Medulla oblongata (tissue), 1 donor: ENCODE data around the gene RUNDC1.
"Not testable (repeated sequence)": the region's sequence is repeated elsewhere in the genome, so short reads cannot be mapped to it uniquely, and the experiment has no call there.

Experiments used
- DNase-seq: peaks from one replicate; pipeline ENCODE4 v3.0.0-alpha.2; 2015; ENCODE audit errors: extremely low spot score

RUNDC1 gene

DNA sequence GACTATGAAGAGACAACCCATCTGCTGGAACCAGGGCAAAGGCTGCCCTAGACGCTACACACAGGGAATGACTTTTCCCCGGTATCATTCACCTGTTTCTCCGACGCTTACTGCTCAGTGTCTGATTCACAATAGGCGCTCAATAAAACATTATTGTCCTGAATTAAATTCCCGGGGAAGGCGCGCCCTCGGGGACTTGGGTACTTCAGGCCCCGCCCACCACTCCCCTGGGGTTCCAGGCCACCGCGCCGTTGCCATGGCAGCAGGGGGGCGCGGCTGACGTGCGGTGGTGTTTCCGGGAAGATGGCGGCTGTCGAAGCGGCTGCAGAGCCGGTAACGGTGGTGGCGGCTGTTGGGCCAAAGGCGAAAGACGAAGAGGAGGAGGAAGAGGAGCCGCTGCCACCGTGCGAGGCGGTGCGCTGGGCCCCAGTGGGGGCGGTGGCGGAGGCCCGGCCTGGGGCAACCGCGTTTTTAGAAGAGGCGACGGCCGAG is at the start of gene RUNDC1:
TSS of gene RUNDC1 (plus strand) at position 292 of the 492 bp plus-strand sequence. CDS start at position 304, 12 bp downstream.
- peak; percentile 88 for DNase-seq

DNA sequence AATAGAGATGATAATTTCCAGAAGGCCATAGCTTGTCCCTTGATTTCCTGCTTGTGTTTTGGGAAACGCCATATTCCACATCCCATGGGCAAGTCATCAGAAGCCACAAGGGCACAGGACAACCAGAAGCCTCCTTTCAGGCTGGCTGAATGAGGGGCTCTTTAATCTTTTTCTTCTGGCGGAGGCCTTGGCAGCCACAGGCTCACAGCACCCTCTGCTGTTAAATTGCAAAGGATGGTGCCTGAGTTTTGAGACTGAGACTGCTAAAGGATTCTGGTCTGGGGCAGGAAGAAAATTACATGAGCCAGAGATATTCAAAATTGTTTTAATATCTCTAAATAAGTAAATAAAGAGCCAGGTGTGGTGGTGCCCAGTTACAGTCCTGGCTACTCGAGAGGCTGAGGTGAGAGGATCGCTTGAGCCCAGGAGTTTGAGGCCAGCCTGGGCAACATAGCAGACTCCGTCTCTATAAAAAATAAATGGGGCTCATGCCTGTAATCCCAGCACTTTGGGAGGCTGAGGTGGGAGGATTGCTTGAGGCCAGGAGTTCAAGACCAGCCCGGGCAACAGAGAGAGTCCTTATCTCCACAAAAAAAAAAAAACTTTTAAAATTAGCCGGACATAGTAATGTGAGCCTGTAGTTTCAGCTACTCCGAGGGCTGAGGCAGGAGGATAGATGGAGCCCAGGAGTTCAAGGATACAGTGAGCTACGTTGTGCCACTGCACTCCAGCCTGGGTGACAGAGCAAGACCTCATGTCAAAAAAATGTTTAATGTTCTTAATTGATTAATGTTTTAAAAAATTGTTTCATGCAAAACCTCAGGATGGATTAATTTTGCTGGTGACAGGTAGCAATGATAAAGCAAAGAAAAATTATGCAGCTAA is 42.4 kb upstream of the RUNDC1 start:
- peak; percentile 66 for DNase-seq

DNA sequence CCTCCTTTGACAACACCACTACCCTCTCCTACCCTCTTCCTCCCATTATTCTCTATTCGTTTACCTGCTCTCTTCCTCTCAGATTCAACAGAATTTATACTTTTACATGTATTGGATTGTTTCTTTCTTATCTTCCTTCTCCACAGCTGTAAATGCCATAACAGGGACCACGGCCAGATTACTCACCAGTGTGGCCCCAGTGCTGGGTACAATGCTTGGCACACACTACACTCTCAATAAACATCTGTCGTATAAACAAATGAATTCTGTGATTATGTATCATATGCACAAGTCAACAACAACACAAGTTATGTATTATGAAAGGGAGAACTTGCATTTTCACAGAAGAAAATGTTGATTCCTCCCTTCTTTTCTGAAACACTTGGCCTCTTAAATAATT is 36.2 kb upstream of the RUNDC1 start:
- DNase-seq = no peak

DNA sequence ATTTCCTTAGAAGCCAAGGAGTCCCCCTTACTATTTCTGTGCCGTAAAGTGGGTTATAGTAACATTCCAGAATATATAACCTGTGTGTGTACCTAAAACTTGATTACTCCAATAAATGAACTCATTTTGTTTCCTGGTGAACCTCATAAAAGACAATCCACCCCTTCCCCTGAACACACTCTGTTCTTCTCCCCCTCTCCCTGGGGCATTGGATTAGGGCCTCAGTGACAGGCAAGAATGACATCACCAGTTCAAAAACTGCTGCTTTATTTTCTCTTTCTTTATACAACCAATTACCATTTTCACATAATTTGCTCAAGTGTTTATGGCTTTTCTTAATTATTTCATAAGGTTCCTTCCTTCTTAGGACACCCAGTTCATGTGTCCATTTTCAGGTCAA is 33.6 kb upstream of the RUNDC1 start:
- no peak for DNase-seq

DNA sequence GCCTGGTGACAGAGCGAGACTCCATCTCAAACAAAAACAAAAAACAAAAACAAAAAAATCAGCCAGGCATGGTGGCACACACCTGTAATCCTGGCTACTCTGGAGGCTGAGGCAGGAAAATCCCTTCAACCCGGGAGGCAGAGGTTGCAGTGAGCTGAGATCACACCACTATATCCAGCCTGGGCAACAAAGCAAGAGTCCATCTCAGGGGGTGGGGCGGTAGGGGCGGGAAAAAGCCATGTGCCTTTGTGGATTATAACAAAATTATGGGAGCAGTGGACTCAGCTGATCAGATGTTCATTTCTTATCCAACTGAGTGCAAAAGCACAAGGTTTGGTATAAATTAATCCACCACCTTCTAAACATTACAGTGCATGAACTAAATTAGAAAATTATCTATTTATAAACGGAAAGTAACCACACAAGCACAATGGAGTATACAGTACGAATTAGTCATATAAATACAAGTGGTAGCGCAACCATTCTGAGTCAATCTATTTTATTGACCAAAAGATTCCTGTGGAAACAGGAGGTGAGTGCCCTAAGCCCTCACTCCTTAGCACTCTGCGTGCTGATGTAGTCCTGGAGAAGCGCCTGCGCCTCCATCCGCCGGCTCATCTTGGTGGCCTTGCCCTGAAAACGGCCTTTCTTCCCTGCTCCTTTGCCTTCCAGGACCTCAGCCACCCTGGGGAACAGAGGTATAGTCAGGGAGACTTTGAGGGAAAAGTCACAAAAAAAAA is 30.2 kb upstream of the RUNDC1 start:
- DNase-seq = no peak

DNA sequence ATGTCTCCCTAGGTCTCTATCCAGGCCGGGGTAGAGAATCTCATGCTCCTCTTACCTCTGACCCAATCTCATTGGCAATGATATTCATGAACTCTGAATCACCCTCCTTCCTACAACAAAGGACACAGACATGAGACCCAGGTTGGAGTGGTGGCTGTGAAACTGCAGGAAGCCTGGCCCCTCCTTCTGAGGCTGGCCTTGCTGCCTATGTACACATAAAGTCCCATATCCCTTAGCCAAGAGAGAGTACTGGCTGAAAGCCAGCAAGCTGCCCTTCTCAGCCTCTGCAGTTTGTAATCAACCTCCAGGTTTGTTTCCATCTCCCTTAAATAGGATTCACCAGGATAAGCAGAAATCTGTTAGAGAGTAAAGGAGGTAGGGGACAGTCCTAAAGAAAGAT is 26.7 kb upstream of the RUNDC1 start:
- no peak for DNase-seq

DNA sequence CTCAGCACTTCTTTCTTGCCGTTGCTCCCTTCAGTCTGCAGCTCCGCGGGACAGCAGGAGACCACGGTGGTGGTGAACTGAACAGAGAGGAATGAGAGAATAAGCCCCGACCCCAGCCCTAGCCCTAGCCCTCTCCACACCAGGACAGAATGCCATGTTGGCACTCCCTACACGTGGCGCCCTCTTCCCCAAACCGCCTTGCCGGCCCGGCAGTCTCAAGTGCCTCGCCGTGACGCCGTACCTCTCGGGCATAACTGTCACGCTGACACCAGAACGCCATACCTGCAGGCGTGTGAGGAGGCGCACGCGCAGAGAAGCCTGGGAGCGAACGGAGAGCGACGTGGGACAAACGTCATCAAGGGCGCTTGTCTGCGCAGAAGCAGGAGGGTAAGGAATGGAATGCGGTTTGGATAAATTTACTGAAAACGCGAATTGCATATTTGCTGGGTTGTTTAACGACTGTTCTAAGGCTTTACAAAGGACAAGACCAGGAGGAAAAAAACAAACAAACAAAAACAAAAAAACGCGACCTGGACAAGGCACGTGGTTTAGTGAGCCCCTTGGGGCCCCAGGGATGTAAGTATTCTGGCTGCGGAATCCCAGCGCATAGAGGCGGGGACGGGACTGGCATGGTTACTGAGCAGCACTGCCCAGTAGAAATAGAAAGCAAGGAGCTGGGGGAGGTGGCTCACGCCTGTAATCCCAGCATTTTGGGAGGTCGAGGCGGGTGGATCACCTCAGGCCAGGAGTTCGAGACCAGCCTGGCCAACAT is 16.0 kb upstream of the RUNDC1 start, which contains the start of gene AARSD1:
TSS of gene AARSD1 (minus strand) at position 294 of the 772 bp plus-strand sequence. CDS start at position 280, 14 bp downstream.
- DNase-seq = peak; percentile 93

DNA sequence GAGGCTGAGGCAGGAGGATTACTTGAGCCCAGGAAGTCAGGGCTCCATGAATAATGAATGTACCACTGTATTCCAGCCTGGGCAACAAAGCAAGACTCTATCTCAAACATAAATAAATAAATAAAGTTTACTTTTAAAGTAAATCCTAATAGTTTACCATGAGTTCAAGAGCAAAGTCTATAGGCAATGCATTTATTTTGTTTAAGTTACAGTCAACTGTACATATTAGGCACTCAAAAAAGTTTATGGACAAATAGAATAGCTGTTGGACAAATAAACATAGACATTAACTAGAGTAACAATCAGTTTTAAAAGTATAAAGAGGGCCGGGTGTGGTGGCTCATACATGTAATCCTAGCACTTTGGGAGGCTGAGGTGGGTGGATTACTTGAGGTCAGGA is 12.4 kb upstream of the RUNDC1 start:
- DNase-seq = no peak

DNA sequence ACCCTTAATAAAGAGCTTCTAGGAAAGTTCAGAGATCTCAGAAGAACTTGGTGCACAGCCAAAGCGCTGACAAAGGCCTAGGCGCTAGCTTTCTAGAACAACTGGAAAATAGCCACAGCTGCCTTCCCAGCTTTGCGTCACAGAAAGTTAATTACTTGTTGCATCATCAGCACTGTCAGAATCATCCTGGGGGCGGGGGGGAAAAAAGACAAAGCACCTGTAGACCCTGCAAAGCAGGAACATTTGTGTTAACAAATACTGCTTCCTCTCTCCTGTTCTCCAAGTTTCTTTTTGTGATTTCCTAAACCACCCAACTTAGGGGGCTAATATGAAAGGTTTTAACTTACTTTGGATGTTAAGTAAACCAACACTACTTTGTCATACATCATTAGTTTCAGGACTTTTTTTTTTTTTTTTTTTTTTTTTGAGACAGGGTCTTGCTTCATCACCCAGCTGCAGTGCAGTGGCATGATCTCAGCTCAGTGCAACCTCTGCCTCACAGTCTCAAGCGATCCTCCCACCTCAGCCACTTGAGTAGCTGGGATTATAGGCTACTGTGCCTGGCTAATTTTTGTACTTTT is 11.3 kb upstream of the RUNDC1 start:
- no peak for DNase-seq

DNA sequence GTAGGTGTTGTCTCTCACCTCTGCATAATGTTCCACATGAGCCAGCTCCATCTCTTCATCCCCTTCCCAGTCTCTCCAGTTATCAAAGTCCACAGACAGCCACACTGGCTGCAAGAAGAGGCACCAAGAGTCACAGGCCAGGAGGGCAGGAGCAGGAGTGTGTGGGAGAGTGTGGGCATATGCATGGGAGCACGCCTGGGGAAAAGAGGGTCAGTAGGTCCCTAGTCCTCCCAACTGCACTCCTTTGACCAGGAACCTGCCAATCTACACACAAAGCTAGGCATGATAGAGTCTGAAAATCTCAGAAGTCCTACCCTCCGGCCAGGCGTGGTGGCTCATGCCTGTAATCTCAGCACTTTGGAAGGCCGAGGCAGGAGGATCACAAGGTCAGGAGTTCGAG is 8.8 kb upstream of the RUNDC1 start:
- DNase-seq = no peak

DNA sequence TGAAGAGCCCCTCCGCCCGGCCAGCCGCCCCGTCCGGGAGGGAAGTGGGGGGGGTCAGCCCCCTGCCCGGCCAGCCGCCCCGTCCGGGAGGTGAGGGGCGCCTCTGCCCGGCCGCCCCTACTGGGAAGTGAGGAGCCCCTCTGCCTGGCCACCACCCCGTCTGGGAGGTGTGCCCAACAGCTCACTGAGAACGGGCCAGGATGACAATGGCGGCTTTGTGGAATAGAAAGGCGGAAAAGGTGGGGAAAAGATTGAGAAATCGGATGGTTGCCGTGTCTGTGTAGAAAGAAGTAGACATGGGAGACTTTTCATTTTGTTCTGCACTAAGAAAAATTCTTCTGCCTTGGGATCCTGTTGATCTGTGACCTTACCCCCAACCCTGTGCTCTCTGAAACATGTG is 7.0 kb upstream of the RUNDC1 start:
- DNase-seq = not testable (repeated sequence)

DNA sequence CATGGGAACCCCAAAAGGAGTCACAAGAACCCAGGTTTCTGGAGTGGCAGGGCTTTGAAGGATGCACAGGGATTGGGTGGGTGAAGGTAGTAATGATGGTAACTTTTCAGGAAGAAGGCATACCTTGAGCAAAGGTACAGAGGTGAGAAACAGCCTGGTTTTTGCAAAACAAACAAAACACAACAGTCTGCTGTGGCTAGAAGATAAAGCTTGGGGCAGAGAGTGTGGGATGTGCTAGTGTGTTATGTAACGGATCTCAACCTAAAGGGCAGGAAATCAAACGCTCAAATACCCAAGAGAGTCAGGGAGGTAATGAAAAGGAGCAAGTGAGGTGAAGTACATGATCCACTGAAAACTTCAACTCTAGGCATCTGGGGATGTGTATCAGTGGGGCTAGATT is 5.1 kb upstream of the RUNDC1 start:
- DNase-seq = no peak

DNA sequence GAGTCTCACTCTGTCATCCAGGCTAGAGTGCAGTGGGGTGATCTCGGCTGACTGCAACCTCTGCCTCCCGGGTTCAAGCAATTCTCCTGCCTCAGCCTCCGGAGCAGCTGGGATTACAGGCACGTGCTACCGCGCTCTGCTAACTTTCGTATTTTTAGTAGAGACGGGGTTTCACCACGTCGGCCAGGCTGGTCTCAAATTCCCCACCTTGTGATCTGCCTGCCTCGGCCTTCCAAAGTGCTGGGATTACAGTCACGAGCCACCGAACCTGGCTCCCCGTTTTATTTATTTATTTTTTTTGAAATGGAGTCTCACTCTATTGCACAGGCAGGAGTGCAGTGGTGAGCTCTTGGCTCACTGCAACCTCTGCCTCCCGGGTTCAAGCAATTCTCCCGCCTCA is 4.7 kb upstream of the RUNDC1 start:
- DNase-seq = not testable (repeated sequence)

DNA sequence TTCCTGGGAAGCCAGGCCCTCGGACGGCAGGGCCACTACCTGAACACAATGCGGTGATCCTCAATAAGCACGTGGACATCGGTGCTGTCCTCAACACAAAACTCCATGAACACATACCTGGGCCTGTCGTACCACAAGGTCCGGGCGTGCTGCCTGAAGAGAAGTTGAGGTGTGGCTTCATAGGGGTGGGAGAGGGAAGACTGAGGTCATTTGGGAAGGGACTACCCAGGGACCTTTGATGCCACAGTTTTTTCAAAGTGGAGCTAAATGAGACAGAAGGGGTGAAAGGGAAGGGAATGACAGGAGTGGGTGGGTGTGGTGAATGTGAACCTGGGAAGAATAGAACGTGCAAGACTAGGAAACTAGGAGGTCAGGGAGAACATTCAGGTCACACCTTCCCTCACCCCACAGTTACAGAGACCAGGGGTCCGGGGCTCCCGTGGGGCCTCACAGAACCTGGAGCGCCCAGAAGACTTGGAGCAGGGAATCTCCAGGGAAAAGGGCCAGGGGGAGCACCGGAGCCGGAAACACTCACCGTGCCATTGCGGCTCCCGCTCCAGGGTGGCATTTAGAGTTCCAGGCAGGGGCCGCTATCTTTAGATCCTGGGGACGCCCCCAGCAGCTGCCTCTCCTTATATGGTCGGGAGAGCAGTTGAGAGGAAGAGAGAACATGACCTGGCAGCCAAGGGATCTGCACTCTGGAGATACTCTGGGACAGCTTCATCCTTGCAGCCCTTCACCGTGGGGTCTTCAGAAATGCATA is 673 bp upstream of the RUNDC1 start, which contains the start of gene PTGES3L:
TSS of gene PTGES3L (minus strand) at position 570 of the 763 bp plus-strand sequence. CDS start at position 543, 27 bp downstream.
- no peak for DNase-seq

DNA sequence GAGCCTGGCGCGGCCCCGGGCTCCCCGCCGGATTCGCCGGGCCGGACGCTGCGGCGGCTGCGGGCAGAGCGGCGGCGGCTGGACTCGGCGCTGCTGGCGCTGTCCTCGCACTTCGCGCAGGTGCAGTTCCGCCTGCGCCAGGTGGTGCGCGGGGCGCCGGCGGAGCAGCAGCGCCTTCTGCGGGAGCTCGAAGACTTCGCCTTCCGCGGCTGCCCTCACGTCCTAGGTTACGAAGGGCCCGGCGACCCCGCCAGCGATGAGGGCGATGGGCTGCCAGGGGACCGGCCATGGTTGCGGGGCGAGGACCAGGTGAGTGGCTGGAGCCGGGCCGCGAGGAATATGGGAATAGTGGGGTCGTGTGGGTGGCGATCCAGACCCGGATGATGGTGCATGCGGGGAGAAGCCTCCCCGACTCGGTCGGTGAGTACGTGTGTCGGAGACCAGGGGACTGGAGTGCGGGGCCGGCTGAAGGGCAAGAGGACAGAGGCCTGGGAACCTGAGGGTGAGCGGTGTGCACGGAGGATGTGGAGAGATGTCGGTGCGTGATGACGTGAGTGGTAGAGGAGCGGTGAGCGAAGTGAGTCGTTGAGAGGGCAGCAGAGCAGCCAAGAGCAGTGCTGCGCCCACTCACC is 517 bp downstream of the RUNDC1 start:
- no peak for DNase-seq

DNA sequence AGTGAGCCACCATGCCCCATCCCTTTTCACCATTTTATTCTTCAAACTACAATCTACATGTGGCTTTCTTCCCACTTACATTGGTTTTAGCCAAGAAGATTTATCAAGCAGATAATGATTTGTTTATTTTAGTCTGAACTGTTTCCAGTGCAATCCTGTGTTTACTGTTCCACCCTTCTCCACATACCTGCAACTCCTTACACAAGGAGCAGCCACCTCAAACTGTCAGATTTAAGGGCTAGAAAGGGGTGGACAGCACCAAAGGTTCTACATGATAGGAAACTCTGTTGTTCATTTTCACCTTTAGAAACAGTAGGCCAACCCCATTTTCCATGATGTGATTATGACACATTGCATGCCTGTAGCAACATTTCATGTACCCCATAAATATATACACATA is 1.9 kb downstream of the RUNDC1 start:
- no peak for DNase-seq

DNA sequence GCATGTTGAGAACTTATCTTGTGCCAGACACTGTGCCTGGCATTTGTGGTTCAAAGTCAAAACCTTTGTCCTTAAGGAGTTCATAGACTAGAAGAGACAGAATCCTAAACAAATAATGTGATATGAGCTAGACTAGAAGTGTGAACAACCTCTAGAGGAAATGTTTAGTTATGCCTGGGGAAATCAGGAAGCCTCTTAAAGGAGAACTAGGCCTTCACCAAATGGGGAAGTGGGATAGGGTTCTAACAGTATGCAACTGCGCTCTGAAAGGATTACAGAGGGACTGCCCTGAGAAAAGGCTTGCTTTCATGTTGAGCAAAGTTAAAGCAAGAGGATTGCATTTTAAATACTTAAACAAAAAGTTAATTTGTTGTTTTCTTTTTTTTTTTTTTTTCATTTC is 4.9 kb downstream of the RUNDC1 start:
- peak; percentile 72 for DNase-seq

DNA sequence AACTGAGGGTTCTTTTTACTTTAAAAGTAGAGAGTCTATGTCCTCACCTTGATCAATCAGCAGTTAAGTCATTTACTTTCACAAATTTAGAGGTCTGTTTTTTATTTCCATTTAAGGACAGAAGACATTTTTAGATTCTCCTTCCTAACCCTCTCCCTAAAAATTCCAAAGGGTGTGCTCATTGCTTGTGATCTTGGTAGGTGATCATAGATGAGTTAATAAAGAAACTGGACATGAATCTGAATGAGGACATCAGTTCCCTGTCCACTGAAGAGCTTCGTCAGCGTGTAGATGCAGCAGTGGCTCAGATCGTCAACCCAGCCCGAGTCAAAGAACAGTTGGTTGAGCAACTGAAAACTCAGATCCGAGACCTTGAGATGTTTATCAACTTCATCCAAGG is 8.8 kb downstream of the RUNDC1 start:
- DNase-seq = no peak

DNA sequence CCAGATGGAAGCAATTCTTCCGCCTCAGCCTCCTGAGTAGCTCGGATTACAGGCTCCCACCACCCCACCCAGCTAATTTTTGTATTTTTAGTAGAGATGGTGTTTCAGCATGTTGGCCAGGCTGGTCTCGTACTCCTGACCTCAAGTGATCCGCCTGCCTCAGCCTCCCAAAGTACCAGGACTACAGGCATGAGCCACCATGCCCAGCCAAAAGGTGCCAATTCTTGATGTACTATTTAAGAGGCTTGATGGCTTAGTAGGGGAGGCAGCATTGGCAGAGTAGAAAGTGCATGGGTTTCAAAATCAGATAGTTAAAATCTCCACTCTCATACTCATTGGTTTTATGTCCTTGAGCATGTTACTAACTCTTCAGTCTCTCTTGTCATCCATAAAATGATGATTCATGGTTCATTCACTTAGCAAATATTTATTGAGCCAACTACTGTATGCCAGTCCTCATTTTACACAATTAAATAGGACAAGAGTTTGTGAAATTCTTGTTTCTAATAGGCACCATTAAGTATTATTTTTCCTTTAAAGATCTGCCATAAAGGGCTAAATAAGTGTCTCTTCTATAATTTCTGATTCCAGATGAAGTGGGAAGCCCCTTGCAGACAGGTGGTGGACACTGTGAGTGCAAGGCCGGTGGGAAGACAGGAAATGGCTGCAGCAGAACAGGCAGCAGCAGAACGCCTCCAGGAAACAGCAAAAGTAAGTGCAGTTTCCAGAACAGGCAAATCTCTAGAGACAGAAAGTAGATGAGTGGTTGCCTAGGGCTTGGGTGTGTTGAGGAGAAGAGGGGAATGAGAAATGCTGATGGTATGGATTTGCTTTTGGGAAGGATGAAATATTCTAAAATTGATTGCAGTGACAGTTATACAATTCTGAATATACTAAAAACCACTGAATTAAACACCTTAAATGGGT is 9.6 kb downstream of the RUNDC1 start:
- DNase-seq = no peak
